Iris pigment epithelial cell (primary cell): ENCODE data around the gene MROH9.

ENCODE experiments used
- DNase-seq: peaks from one replicate; pipeline ENCODE4 v3.0.0-alpha.2; 2011; ENCODE audit warnings: low read depth

Gene MROH9

GRCh38 chr1:171083222-171083621, 147.9 kb downstream of the MROH9 start:
- DNase-seq = no peak

GRCh38 chr1:171084091-171084490, 148.8 kb downstream of the MROH9 start:
- no peak for DNase-seq

- no peak for DNase-seq
Observed at GRCh38 chr1:171084870-171085269, 149.5 kb downstream of the MROH9 start.

- DNase-seq = no peak
Observed at GRCh38 chr1:171087896-171088295, 152.6 kb downstream of the MROH9 start.

- no peak for DNase-seq
Observed at GRCh38 chr1:171090604-171091003, 155.3 kb downstream of the MROH9 start, which contains the start of gene FMO3. Gene FMO3, plus strand, starts transcription at chr1:171090905. Its CDS starts 1,754 bp downstream, at chr1:171092659.

- DNase-seq = no peak
Observed at GRCh38 chr1:171103862-171104261, 168.5 kb downstream of the MROH9 start.

- DNase-seq = peak; percentile 63
Observed at GRCh38 chr1:171107262-171107940, 172.1 kb downstream of the MROH9 start.

GRCh38 chr1:171107969-171108368, 172.6 kb downstream of the MROH9 start:
- no peak for DNase-seq

- DNase-seq = no peak
Observed at GRCh38 chr1:171109966-171110365, 174.6 kb downstream of the MROH9 start.

- peak; percentile 69 for DNase-seq
Observed at GRCh38 chr1:171110621-171111326, 175.4 kb downstream of the MROH9 start.

GRCh38 chr1:171112119-171112518, 176.8 kb downstream of the MROH9 start:
- DNase-seq = no peak

GRCh38 chr1:171113382-171113781, 178.0 kb downstream of the MROH9 start:
- DNase-seq = peak; percentile 59
